HFF-Myc (cell line): ENCODE data around the gene MCEMP1.

ENCODE experiments used
- DNase-seq: peaks from one replicate; pipeline ENCODE4 v3.0.0-alpha.2; 2011; ENCODE audit warnings: low read depth; ENCODE audit errors: extremely low read depth
- H3K4me3 ChIP-seq: replicated peaks from 2 replicates; pipeline ENCODE4 v1.5.1; 2011; ENCODE audit warnings: low read depth, mild to moderate bottlenecking, control low read depth, low read length
- CTCF ChIP-seq: IDR thresholded peaks from 2 replicates; pipeline ENCODE4 v1.5.1; 2012; ENCODE audit warnings: mild to moderate bottlenecking, low read depth, low read length, control low read depth; ENCODE audit errors: missing control alignments

Gene MCEMP1

DNA sequence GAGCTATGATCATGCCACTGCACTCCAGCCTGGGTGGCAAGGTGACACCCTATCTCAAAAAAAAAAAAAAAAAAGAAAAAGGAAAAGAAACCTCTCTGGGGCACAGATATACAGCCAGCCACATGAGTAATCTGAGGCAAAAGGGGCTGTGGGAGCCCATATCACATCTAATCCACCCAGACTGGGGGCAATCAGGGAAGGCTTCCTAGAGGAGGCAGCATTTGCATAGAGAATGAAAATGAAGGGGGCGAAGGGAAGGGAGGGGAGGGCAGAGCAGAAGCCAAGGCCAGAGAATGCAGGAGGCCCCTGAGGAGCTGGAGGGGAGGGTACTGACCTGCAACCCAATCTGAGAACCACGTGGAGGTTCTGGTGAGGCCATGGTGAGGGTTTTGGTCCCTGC lies 26.7 kb upstream of the MCEMP1 start:
- no peak for TF ChIP-seq CTCF
- H3K4me3 ChIP-seq = no peak overlapping the region
- no peak for DNase-seq

GRCh38 chr19:7652061-7652641 lies 24.7 kb upstream of the MCEMP1 start:
- H3K4me3 ChIP-seq = no peak overlapping the region
- peak; percentile 55 for DNase-seq
- TF ChIP-seq CTCF = peak; percentile 97

- no peak for TF ChIP-seq CTCF
- DNase-seq = no peak
- H3K4me3 ChIP-seq = no peak overlapping the region
Measured at GRCh38 chr19:7654401-7654800, 22.5 kb upstream of the MCEMP1 start.

DNA sequence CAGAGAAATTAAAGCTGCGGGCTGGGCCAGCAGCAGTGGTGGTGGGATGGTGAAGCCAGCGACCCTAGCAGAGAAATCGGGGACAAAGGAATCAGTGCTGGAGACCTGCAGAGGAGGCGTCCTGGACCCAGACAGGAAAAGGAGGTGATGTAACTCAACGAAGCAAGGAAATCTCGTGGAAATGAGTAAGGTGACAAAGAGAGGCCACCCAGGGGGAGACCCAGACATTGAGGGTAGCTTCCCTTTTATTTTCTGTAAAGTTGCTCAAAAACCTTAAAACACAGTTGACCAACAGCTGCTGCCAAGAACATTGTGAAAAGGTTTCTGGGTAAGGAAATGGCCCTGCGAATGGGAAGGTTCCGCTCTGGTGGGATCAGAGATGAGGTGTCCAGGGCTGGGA lies 21.3 kb upstream of the MCEMP1 start:
- no peak for TF ChIP-seq CTCF
- no peak overlapping the region for H3K4me3 ChIP-seq
- no peak for DNase-seq

DNA sequence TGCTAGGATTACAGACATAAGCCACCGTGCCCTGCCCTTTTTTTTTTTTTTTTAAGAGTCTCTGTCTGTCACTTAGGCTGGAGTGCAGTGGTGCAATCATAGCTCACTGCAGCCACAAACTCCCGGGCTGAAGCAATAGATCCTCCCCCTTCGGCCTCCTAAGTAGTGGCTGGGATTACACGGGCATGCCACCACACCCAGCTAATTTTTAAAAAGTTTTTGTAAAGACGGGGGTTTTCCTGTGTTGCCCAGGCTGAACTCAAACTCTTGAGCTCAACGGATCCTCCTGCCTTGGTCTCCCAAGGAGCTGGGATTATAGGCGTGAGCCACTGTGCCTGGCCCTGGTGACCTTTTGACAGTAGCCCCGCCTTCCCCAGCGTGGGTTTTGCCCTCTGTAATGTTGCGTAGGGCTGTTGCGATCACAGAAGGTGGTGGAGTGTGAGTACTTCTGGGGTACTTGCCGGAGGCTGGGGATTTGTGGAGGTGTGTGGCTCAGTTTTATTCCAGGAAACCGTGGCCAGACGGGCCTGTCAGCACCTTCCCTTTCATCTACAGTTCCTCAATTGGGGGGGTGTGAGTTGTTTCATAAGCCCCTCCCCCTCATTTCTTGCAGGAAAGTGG lies 19.6 kb upstream of the MCEMP1 start:
- no peak overlapping the region for H3K4me3 ChIP-seq
- no peak for DNase-seq
- no peak for TF ChIP-seq CTCF

- H3K4me3 ChIP-seq = no peak overlapping the region
- no peak for DNase-seq
- TF ChIP-seq CTCF = no peak
Measured at GRCh38 chr19:7658219-7658686, 18.6 kb upstream of the MCEMP1 start.
